DMS53 treated with DMSO at 0.1 percent for 48 hours (cell line): ENCODE measurements around the gene SCAF1.

Source experiments
- DNase-seq: peaks from one replicate; lab custom pipeline; 2025; ENCODE audit not compliant: unreplicated experiment; lab: John Stamatoyannopoulos, UW

Gene SCAF1

DNA sequence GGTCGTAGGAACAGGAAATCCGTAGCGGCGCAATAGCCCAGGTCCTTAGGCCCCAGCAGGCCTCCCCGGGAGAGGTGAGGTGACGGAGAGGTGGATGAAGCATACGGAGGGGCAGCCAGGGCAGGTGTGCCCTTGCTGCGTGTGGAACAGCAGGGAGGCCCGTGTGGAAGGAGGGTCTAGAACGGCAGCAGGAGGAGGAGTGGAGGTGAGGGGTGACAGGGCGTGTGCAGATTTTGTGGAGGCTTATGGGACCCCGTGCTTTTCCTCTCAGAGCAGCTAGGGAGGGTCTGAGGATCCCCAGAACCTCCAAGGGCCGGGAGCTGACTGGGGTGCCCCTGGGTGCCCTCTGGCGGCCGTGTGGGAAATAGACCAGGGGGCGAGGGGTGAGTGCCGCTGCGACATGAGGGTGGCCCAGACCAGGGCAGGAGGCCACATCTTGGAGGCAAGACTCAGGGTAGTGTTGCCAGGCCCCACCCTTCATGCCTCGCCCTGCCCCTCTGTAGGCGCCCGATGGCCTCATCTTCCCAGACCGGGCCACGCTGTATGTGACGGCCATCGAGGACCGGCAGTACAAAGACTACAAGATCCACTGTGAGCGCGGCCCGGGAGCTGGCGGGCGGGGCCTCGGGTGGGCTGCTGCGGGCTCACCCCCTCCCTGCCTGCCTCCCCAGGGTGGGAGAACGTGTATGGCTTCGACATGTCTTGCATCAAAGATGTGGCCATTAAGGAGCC, 42.4 kb downstream of the SCAF1 start:
- DNase-seq, result no peak

DNA sequence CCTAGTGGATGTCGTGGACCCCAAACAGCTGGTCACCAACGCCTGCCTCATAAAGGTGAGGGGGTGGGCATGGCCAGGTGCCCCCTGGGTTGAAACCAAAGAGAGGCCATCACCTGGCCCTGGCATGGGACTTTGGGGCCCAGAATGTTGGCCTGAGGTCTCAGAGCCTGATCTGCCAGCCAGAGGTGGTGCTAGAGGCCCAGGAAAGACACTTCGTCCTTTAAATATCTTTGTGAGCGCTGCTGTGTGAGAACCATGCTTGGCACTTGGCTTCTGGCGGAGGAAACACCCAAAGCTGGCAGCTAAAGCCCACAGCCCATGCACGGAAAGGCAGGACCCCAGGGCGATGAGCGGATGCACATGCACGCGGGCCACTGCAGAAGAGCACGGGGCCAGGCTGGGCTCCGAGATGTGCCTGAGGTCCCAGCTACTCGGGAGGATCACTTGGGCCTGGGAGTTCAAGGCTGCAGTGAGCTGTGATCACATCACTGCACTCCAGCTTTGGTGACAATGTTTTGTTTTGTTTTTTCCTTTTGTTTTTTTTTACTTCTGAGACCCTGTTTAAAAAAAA, 43.1 kb downstream of the SCAF1 start:
- no peak for DNase-seq

DNA sequence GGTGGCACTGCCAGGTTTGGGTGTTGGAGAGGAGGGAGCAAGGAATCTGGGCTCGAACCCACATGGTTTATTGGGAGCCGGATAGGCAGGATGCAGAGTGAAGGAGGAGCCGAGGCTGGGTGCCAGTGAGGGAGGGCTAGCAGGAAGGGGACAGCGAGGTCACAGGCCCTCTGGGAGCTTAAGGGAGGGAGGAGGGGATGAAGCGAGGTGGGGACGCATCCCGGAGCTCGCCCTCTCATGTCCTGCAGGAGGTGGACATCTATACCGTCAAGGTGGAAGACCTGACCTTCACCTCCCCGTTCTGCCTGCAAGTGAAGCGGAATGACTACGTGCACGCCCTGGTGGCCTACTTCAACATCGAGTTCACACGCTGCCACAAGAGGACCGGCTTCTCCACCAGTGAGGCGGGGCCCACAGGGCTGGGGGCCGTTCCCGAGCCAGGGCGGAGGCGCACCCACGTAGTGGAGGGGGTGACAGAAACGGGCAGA, 43.9 kb downstream of the SCAF1 start:
- no peak for DNase-seq

DNA sequence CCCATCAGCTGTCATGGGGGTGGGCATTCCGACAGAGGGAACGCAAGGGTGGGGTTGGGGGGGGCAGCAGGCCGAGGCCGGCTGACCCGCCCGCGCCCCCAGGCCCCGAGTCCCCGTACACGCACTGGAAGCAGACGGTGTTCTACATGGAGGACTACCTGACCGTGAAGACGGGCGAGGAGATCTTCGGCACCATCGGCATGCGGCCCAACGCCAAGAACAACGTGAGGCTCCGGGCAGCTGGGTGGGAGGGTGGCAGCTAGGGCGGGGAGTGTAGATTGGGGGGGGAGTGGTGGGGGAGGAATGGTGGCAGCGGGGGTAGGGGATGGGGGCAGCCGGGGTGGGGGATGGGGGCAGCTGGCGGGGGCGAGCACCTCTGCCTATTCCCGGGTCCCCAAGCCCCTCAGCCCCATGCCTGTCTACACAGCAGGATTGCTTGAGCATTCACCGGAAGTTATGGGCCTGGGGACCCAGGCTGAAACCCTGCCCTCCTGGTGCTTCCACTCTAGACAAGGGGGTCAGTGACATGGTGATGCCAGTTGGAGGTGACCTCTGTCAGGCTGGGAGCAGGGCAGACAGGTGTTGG, 44.6 kb downstream of the SCAF1 start:
- DNase-seq, result no peak

DNA sequence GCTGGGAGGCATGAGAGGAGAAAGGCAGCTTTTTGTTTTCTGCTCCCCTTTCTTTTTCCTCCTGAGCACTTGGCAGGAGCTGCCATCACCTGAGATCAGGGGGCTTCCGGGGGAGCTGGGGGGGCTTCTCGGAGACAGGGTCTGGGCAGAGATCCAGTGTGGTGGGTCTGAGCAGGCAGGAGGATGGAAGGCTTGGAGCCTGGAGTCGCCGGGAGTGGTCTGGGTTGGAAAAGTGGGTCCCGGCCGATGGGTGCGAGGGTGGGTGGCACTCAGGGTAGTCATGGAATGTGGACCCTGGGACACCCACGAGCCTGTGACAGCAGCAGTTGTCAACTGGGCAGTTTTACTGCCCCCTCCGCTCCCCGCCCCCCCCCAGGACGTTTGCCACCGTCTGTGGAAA, 45.1 kb downstream of the SCAF1 start:
- no peak for DNase-seq

DNA sequence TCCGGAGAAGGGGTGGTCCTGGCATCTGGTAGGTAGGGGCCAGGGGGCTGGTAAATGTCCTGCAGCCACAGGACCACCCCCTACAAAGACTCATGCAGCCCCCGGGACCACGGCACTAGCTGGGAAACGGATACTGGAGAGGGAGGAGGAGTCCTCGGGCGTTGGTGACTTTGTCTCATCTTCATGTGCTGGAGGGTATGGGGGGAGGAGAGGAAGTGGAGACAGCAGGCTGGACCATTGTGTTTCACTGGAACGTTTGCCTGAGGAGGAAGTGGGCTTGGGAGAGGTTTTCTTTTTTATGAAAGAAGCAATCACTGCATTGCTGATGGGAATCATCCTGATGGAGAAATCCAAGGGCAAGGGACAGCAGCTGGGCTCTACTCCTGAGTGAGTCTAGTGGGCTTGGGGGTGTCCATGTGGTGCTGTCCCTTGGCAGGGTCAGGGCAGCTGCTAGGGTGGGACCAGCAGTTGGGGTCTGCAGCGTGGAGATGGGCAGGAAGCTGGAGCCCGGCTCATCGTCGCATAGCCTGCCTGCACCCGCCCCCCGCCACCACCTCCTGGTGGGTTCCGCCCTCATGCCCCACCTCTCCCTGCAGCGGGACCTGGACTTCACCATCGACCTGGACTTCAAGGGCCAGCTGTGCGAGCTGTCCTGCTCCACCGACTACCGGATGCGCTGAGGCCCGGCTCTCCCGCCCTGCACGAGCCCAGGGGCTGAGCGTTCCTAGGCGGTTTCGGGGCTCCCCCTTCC, 45.7 kb downstream of the SCAF1 start:
- no peak for DNase-seq

DNA sequence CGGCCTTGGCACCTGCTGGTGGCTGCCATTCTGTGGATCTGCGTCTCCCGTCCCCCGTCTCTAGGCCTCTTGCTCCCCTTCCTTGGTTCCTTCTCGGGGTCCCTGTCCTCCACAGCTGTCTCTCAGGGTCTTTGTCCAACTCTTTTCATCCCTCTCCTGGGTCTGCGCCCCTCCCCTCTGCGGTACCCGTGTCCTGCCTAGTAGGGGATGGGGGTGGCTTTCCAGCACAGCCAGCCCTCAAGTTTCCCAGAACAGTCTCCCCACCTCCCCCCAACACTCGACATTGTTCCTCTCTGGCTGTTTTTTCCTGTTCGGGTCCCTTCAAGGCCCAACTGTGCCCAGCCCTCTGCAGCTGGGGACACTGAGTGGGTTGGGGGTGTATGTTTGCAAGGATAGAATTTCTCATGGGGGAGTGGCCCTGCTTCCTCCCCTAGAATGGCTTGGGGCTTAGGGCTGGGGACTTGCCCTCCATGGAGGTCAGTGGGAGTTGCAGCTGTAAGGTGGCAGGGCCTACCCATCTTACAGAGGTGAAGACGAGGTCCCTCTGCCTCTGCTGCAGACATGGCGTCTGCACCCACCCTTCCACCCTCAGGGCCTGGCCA, 46.6 kb downstream of the SCAF1 start:
- DNase-seq, result no peak

DNA sequence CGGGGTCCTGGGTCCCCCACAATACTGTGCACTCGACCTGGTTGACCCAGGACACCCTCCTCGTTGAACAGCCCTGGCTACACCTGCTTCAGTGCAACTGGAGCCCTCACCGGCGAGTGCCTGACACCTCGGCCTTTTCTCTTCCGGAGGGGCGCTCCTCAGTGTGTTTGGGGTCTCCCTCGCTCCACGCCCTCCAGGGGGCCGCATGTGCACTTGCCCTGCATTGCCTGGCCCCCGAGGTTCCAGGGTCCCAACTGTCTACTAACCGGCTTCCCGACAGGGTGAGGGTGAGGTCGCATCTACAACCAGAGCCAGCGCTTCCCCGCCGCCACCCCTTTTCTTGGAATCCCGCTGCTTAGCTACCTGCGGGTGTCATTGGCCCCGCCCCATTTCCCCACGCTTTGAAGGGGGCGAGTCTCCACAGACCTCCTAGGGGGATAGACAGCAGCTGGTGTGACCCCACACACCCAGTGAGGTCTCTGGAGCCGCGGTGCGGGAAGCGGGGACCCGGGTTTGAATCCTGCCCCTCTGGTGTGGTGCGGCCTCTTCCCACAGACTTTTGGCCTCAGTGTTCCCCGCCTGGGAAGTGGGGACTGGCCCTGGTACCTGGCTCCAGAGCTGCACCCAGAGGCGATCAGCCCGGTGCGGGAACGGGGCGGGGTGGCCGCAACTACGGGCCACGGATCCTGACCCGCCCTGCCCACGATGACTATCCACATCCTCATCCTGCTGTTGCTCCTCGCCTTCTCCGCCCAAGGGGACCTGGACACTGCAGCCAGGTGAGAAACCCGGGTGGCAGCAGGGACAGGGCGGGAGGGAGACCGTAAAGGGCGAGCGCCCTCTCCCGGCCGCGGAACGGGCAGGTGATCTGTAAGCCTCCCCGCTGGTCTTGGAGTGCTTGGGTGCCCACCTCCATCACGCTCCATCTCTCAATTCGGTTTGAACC, 47.4 kb downstream of the SCAF1 start, which contains the start of gene ADM5:
Gene ADM5, plus strand, starts transcription at position 462 of the 946 bp plus-strand sequence. Its CDS starts 244 bp downstream, at position 706.
- DNase-seq, result peak; percentile 47

DNA sequence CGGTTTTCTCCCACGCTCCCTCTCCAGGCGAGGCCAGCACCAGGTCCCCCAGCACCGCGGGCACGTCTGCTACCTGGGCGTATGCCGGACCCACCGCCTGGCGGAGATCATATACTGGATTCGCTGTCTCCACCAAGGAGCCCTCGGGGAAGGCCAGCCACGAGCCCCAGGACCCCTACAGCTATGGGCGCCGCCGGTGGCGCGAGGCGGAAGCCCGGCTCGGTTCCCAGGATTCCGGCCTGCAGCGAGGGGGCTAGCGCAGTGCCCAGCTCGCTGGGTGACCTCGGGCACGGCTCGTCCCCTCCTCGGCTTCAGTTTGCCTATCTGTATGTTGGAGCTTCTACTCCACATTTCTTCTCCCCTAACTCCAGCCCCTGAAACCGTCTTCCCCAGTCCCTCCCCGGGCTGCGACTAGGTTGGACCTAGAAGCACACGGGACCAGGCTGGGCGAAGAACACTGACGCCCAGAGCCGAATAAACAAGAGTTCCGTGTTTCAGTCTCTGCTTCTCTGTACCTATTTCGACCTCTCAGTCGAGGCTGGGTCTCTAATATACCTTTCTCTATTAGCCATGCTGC, 48.2 kb downstream of the SCAF1 start:
- peak; percentile 33 for DNase-seq

DNA sequence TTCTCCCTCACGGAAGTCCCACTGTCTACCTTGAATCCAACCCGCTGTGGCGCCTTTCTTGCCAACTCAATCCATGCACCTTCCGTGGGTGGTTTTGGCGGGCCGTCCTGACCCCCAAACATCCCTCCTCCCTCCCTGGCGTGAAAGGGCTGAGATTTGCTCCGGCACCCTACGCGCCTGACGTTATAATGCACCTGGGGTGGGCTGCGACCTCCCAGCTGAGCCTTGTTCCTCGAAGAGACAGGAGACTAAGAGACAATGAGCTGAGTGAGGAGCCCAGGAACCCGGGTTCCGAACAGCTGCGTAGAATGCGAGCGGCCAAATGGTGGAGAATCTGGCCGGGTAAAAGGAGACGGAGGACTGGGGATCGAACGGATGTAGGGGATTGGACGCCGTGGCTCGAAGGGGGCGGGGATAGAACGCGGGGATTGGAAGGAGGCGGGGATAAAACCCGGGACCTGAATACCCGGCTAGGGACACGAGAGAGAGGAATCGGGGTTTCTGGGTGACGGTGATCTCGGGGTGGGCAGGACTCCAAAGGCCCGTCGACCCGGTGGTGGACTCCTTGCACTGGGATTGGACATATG, 48.7 kb downstream of the SCAF1 start, which contains the start of gene CPT1C:
Gene CPT1C, plus strand, starts transcription at position 461 of the 587 bp plus-strand sequence. CDS start 1,137 bp downstream, outside the sequence.
- peak; percentile 74 for DNase-seq

DNA sequence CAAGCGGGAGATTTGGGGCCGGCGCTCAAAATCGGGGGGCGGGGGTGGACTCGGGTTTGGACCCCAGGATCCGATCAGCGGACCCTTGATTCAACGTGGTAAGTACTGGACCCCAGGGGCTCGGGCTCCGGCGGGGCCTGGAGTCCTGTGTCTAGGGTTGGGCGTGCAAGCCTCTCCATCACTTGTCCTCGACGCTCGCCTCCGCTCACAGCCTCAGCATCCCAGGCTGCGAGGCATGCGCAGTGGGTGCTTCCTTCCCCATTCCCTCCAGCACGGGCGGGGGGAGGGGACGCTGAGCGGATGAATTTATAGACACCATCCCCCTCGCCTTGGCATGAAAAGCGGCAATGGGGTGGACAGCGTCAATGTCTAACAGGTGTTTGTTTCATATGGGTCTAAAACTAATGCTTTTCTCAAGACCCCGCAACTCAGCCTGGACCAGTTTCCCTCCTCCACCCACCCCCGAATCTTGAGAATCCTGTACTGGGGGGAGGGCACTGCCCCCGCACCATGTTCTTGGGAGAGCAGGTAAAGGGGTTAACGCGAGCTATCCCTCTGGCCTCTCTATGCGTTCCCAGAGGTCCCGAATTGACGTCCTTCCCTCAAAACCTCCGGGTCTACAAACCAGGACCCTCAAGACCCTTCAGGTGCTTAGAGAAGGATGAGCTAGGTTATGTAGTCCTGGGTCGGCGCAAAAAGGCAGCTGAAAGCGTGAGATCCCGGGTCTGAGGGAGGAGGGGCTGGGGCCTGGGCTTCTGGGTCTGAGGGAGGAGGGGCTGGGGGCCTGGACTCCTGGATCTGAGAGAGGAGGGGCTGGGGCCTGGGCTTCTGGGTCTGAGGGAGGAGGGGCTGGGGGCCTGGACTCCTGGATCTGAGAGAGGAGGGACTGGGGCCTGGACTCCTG, 49.5 kb downstream of the SCAF1 start:
- peak; percentile 33 for DNase-seq

DNA sequence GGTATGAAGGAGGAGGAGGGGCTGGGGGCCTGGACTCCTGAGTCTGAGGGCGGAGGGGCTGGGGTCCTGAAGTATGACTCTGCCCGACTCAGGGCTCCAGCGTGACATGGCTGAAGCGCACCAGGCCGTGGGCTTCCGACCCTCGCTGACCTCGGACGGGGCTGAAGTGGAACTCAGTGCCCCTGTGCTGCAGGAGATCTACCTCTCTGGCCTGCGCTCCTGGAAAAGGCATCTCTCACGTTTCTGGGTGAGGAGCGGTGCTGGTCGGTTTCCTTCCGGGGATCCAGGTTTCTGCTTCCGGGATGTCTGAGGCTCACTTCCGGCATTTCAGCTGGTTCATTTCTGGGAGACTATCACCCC, 50.1 kb downstream of the SCAF1 start:
- DNase-seq, result no peak

DNA sequence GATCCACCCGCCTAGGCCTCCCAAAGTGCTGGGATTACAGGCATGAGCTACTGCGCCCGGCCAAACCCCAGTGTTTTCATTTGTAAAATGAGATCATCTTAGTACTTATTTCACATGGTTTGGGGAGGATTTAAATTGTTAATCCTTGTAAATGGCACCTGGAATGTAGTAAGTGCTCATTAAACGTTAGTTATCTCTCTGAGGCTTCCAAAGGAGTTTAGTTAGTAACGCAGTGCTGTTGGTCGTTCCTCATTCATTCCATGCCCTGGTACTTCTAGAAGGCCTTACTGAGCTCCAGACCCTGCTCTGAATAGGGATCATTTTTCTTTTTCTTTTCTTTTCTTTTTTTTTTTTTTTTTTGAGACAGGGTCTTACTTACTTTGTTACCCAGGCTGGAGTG, 54.1 kb downstream of the SCAF1 start:
- no peak for DNase-seq

DNA sequence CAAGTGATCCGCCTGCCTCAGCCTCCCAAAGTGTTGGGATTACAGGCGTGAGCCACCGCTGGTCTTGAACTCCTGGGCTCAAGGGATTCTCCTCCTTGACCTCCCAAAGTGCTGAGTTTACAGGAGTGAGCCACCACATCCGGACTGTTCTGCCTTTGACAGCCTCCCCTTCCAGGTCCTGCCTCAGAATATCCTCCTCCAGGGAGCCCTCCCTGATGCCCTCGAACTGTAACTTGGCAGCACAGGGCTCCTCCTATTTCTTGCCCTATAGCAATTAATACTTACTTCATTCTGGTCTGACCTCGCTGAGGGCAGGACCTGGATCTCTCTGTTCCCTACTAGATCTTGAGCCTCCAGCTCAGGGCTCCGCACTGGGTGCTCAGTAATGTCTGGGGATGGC, 54.9 kb downstream of the SCAF1 start:
- DNase-seq, result no peak

DNA sequence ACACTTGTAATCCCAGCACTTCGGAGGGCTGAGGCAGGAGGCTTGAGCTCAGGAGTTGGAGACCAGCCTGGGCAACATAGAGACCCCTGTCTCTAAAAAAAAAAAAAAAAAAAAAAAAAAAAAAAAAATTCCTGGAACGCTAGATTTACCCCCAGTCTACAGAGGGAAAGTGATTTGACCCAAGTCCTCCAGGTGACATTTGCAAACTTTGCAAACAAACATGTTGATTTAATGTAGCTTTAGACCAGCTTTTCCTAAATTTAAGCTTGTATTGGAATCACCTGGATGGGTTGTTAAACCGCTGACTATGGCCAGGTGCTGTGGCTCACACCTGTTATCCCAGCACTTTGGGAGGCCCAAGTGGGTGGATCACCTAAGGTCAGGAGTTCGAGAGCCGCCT, 57.4 kb downstream of the SCAF1 start:
- no peak for DNase-seq

DNA sequence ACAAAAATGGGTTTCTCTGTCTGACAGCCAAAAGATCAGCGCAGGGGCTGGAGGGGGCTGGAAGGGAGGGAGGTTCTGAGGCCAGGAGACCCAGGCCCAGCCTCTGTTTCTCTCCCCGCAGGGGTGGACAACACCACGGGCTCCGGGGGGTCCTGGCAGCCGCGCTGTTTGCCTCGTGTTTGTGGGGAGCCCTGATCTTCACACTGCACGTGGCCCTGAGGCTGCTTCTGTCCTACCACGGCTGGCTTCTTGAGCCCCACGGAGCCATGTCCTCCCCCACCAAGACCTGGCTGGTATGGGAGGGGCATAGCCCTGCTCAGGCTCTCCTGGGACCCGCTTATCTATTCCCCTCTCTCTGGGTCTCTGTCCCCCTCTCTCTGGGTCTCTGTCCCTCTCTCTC, 58.6 kb downstream of the SCAF1 start:
- no peak for DNase-seq

DNA sequence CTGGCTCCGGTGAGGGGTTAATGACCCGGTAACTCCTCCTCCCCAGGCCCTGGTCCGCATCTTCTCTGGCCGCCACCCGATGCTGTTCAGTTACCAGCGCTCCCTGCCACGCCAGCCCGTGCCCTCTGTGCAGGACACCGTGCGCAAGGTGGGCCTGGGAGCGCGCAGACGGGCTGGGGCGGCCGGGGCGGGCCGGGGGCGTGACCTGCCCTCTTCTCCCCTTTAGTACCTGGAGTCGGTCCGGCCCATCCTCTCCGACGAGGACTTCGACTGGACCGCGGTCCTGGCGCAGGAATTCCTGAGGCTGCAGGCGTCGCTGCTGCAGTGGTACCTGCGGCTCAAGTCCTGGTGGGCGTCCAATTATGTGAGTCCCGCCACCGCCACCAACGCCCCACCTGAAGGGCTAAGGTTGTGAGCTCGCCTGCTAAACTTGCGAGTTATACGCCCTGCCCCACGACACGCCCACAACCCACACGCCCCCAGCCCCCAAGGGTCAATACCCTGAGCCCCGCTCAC, 59.3 kb downstream of the SCAF1 start:
- DNase-seq, result no peak
